GM12864 (cell line): Measurements from ENCODE around the gene PITX1.
A peak's percentile ranks its signal among the peaks of the same experiment; 100 is the strongest.

Source experiments
- DNase-seq: peaks from one replicate; pipeline ENCODE4 v3.0.0-alpha.2; 2011; ENCODE audit warnings: low read depth
- H3K4me3 ChIP-seq: 2 replicates; pipeline ENCODE4 v1.5.1; 2011; ENCODE audit warnings: mild to moderate bottlenecking, low read depth, low read length, control low read depth
- TF ChIP-seq, protein P1 (sequence below): IDR thresholded peaks from 2 replicates; pipeline ENCODE4 v1.5.1; 2011; ENCODE audit warnings: low read depth, mild to moderate bottlenecking, moderate library complexity, low read length, control low read depth, inconsistent platforms; ENCODE audit errors: missing control alignments

Gene PITX1

DNA sequence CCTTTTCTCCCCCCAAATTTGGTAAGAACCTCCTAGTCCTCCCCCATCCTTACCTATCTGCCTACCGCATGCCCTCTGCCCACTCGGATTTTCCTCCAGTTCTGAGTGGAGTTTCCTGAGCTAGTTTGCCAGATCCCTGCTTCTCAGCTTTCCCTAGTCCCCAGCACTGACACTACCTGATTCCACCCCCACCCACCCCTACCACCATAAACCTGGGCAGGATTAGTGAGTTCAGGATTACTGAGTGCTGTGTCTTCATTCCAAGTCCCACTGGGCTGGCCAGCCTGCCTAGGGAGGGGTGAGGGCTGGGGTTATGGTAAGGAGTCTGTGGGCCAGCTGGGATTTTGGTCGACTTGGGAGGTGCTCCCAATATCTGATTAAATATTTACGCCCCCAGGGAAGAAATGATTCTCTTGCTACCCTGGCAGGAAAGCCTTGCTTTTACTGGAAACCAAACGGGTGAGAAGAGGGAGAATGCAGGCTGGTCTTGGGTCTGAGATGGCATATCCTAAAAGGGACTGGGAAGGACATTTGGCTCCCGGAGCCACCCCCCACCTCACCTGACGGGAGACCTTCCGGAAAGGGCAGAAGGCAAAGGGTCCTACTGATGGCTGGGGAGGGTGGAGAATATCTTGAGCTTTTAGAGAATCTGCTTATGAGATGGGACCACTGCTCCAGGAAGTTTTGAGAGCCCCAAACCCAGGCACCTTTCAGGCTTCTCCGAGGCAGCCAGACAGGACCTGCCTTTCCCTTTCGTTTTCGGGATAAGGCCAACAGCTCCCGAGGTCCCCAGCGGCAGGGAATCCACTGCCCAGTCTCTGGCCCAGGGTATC lies 3.7 kb downstream of the PITX1 start:
- DNase-seq: no peak
- TF ChIP-seq, protein P1, sequence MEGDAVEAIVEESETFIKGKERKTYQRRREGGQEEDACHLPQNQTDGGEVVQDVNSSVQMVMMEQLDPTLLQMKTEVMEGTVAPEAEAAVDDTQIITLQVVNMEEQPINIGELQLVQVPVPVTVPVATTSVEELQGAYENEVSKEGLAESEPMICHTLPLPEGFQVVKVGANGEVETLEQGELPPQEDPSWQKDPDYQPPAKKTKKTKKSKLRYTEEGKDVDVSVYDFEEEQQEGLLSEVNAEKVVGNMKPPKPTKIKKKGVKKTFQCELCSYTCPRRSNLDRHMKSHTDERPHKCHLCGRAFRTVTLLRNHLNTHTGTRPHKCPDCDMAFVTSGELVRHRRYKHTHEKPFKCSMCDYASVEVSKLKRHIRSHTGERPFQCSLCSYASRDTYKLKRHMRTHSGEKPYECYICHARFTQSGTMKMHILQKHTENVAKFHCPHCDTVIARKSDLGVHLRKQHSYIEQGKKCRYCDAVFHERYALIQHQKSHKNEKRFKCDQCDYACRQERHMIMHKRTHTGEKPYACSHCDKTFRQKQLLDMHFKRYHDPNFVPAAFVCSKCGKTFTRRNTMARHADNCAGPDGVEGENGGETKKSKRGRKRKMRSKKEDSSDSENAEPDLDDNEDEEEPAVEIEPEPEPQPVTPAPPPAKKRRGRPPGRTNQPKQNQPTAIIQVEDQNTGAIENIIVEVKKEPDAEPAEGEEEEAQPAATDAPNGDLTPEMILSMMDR: no peak
- H3K4me3 ChIP-seq: peak overlapping the region; percentile 25

DNA sequence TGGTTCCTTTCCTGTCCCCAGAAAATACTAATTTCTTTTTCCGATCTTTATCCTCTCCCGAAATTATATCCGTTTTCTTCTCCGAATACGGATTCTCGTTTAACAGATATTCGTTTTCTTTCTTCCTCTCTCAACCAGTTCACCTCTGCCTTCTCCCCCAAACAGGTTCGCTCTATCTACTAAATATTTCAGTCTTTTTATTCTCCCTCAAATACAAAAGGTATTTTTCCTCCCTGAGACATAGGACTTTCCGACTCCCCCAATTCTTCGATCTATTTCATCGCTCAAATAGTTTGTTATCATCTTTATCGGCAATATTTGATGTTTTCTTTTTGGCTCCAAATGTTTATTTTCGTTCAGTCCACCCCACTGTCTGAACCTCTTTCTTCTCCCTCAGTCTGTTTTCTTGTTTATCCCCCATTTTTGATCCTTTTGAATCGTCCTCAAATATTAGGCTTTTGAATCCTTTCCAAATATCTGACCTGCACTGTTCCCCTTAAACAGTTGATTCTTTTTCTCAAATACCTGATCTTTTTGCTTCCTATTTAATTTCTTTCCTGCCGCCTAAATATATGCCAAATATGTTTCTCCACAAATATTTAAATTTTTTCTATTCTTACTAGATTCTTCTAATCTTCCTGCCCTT lies 4.4 kb downstream of the PITX1 start:
- H3K4me3 ChIP-seq: no peak overlapping the region
- TF ChIP-seq, protein P1: no peak
- no peak for DNase-seq

DNA sequence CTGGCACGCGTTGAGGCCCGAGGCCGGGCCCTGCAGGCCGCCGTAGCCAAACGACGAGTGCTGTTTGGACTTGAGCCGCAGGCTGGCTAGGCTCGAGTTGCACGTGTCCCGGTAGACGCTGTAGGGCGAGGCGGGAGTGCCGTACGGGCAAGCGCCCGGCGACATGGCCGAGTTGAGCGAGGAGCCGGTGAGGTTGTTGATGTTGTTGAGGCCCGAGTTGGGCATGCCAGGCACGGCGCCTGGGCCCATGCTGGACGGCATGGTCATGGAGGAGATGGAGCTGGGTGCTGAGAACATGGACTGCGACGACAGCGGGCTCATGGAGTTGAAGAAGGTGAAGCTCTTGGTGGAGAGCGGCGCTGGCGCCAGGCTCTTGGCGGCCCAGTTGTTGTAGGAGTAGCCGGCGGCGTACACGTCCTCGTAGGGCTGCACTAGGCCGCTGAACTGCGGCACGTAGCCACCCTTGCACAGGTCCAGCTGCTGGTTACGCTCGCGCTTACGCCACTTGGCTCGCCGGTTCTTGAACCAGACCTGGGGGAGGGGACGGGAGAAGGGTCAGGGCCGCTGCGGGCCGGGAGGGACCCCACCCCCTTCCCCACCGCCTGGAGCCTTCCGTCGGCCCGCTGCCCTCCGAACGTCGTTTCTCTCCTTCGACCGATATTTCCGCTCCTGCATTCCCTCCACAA lies 5.1 kb downstream of the PITX1 start:
- H3K4me3 ChIP-seq: no peak overlapping the region
- DNase-seq: no peak
- TF ChIP-seq, protein P1: no peak

DNA sequence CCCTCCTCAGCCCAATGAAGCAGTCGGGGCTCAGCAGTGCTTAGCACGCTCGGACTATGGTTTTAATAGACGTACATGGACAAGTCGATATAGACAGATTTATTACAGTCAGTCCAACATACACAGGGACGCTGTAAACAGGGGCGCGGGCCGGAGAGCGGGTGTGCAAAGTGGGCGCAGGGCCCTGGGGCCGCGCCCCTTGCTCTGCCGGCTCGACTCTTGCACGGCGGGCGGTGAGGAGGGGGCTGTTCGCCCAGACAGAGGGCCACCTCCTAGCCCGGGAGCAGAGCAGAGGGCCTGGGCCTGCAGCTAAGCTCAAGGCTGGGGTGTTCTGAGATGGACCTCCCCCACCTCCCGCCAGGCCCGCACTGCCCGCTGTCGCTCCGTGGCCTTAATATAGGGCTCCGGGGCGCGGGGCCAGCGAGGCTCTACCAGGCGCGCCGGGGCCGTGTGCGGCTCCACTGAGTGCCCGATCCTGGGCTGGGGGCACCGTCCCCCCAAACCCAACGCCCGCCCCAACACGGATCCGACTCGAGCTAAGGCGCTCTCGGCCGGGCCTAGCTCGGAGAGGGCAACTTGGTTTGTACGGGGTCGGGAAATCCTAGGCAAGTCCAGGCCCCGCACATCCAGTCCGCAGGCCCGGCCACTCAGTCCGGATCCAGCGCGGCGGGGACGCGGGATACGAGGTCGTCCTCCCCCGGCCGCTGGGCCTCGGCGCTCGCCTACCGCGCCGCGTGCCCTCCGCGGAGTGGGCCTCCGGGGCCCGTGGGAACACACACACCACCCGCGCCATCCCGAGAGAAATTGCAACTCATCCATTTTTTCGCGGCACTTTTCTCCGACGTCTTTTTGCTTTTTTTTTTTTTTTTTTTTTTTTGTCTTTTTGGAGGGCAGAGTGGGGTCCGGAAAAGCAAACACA lies 6.1 kb downstream of the PITX1 start:
- DNase-seq: no peak
- no peak overlapping the region for H3K4me3 ChIP-seq
- TF ChIP-seq, protein P1: no peak

DNA sequence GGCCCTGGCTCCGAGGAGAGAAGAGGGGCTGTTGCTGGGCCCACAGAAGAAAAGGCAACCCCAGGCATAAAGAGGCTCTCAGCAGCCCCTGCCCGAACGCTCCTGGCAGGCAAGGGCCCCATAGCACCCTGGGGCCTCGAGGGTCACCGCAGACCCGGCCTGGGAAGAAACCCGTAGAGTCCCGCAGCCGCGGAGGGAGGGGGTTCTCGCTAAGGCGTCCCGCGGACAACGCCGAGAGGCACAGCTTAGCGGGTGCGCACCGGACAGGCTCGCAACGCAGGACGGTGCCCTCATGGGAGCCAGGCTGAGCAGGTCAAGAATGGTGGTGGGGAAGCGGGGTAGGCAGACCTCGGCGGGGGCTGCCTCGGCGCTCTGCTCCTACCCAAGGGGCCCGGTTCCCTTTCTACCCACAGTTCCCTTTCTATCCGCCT lies 6.7 kb downstream of the PITX1 start:
- TF ChIP-seq, protein P1: no peak
- H3K4me3 ChIP-seq: no peak overlapping the region
- DNase-seq: no peak

DNA sequence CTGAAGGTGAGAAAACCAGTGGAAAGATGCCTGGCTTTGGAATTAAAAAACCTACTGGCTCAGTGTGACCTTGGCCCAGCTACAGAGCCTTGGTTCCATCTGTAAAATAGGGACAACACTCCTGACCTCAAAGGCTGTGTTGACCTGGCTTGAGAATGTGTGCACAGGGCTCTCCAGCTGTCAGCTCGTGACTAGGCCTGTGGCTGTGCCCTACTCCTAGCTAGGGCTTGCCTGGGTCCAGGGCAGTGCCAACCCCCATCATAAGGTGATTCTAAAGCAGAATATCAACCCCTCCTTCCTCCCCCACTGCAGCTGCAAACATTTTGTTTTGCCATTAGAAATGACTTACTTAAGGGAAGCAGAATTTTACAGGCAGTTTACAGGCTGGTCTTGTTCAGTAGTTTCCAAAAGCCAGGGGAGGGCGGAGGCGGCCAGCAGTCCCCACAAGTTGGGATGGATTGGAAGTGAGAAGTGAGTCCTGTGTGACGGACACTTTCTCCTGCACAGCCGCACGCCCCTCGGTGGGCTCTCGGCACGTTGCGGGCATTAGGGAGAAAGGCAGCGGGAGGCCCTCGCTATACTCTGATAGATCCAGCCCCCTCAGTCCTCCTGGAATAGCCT lies 7.3 kb downstream of the PITX1 start:
- TF ChIP-seq, protein P1: no peak
- no peak for DNase-seq
- no peak overlapping the region for H3K4me3 ChIP-seq
